D721Med (cell line): Measurements from ENCODE around the gene NGLY1.

Source experiments
- DNase-seq: peaks from one replicate; pipeline ENCODE4 v3.0.0; 2011; ENCODE audit warnings: low spot score; ENCODE audit not compliant: insufficient read length
- FAIRE-seq: peaks from 2 replicates; lab custom pipeline; 2011; peaks lifted over from hg19 to GRCh38; lab: Jason Lieb, UNC
- TF ChIP-seq, protein P1 (sequence below): IDR thresholded peaks from 2 replicates; pipeline ENCODE4 v1.5.1; 2012; ENCODE audit warnings: mild to moderate bottlenecking, control low read depth; ENCODE audit not compliant: insufficient read depth; ENCODE audit errors: missing control alignments

NGLY1 gene

GRCh38 chr3:25708036-25708435, 75.2 kb downstream of the NGLY1 start:
- DNase-seq (no peak), FAIRE-seq (no peak)
- TF ChIP-seq, protein P1, sequence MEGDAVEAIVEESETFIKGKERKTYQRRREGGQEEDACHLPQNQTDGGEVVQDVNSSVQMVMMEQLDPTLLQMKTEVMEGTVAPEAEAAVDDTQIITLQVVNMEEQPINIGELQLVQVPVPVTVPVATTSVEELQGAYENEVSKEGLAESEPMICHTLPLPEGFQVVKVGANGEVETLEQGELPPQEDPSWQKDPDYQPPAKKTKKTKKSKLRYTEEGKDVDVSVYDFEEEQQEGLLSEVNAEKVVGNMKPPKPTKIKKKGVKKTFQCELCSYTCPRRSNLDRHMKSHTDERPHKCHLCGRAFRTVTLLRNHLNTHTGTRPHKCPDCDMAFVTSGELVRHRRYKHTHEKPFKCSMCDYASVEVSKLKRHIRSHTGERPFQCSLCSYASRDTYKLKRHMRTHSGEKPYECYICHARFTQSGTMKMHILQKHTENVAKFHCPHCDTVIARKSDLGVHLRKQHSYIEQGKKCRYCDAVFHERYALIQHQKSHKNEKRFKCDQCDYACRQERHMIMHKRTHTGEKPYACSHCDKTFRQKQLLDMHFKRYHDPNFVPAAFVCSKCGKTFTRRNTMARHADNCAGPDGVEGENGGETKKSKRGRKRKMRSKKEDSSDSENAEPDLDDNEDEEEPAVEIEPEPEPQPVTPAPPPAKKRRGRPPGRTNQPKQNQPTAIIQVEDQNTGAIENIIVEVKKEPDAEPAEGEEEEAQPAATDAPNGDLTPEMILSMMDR, result no peak

GRCh38 chr3:25707268-25707926, 75.8 kb downstream of the NGLY1 start:
- TF ChIP-seq, protein P1, result no peak
- no peak for DNase-seq
- FAIRE-seq, result peak; percentile 21

- FAIRE-seq (no peak), DNase-seq (no peak)
- TF ChIP-seq, protein P1, result no peak
Observed at GRCh38 chr3:25706213-25706612, 77.0 kb downstream of the NGLY1 start.

DNA sequence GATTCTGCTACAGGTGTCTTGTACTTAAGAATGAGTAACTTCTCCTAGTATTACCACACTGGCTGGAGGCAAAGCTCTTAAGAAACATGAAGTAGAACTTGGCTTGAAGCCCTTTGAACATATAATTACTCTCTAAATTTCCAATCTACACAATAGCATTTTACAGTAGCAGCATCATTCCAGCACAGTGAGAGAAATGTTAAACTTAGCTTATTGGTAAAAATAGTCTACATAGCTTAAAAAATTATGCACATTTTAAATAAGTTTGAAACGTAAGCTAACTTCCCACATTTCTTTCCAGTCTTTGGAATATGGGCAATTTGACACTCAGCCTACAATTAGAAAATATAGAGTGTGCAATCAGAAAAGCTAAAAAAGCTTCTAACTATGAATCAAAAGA, 85.7 kb downstream of the NGLY1 start:
- FAIRE-seq, result no peak
- TF ChIP-seq, protein P1, result no peak
- DNase-seq, result no peak

- TF ChIP-seq, protein P1, result no peak
- DNase-seq (no peak), FAIRE-seq (no peak)
Observed at GRCh38 chr3:25695731-25696420, 87.4 kb downstream of the NGLY1 start.

DNA sequence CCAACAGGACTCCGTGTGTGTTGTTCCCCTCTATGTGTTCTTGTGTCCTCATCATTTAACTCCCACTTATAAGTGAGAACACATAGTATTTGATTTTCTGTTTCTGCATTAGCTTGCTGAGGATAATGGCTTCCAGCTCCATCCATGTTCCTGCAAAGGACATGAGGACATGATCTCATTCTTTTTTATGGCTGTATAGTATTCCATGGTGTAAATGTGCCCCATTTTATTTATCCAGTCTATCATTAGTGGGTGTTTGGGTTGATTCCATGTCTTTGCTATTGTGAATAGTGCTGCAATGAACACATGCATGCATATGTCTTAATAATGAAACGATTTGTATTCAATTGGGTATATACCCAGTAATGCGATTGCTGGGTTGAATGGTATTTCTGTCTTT, 90.0 kb downstream of the NGLY1 start:
- TF ChIP-seq, protein P1, result no peak
- no peak for FAIRE-seq
- no peak for DNase-seq

- TF ChIP-seq, protein P1, result no peak
- DNase-seq (no peak), FAIRE-seq (no peak)
Observed at GRCh38 chr3:25692341-25692740, 90.9 kb downstream of the NGLY1 start.
